Measurements from ENCODE around the gene CREB5. TPM values are rescaled to one million over a fixed set of nuclear protein-coding genes. Genes with fewer than 3 reads are reported as not detected.

The CREB5 gene
- total and polyA plus RNA-seq, 2 donors (not counting 3 experiments of a cell fraction or from before 2014, with no cell fraction given) = 19.6 to 28.4 TPM

DNA sequence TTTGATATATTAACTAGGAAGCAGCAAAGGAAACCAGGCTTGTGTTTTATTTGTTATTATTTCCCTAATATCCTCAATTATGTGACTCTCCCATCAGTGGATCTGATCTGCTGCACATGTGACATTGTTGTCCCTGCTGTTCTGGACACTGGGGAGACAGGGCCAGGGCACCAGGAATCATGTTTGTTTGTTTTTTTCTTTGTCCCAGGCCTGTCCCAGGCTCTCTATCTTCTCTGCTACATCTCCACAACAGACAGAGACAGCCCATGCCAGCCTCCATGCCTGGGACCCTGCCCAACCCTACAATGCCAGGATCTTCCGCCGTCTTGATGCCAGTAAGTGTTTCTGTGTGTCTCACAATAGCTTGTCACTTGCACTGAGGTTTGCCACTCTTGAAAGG, 306.2 kb downstream of the CREB5 start:
- H3K4me2 ChIP-seq (ENCODE audit: insufficient read depth, low read length) = no peak overlapping the region
- H3K36me3 ChIP-seq (ENCODE audit: control insufficient read depth in 2 of 2, extremely low read depth in 1 of 2, insufficient read depth in 2 of 2, low read length in 2 of 2) = peaks cover 0 to 3% of the 10 kb centered on the region in 2 experiments
- POLR2A ChIA-PET = no interaction called here
- H3K27me3 ChIP-seq (ENCODE audit: control insufficient read depth in 2 of 2, insufficient read depth in 2 of 2, low read length in 2 of 2) = no peaks in the 10 kb centered on the region
- no peaks in the 10 kb centered on the region for H3K9me3 ChIP-seq (replicated peaks; ENCODE audit: control insufficient read depth, insufficient read depth, low read length)
- no TSS peak for BruUV-seq (replicated peaks)
- no peak overlapping the region for H2AFZ ChIP-seq (ENCODE audit: low read depth, low read length)
- TF ChIP-seq CTCF (IDR thresholded peaks at IDR 0.05; ENCODE audit: extremely low read depth in 1 of 2, insufficient read depth in 1 of 2, low read depth in 1 of 2, low read length in 2 of 2) (no peak), MYC (IDR thresholded peaks at IDR 0.05; ENCODE audit: low read depth, low read length) (no peak), GATA2 (IDR thresholded peaks at IDR 0.05; ENCODE audit: insufficient read depth, insufficient read length, low read depth, low read length) (no peak)
- no peak overlapping the region for H3K9ac ChIP-seq (replicated peaks; ENCODE audit: extremely low read depth, insufficient read depth, low read length)
- CTCF ChIA-PET = no interaction called here
- no peaks in the 10 kb centered on the region for H3K9me1 ChIP-seq (replicated peaks; ENCODE audit: control insufficient read depth, extremely low read depth, insufficient read depth, low read length)
- H3K79me2 ChIP-seq (ENCODE audit: control insufficient read depth, insufficient read depth, low read length) = no peaks in the 10 kb centered on the region
- DNase-seq (ENCODE audit: low read depth, low spot score) (no peak), FAIRE-seq (peak; percentile 67)
- intact Hi-C loops (cut with micrococcal nuclease) = no loop called here
- no peak overlapping the region for H3K27ac ChIP-seq (ENCODE audit: insufficient read depth, low read depth, low read length)
- H4K20me1 ChIP-seq (replicated peaks; ENCODE audit: control insufficient read depth, extremely low read depth, insufficient read depth, low read length) = peaks cover 3% of the 10 kb centered on the region
- H3K4me1 ChIP-seq (ENCODE audit: control insufficient read depth, extremely low read depth, insufficient read depth, low read length) = peaks cover 6% of the 10 kb centered on the region
- no peak overlapping the region for H3K4me3 ChIP-seq (replicated peaks in 1 of 3; ENCODE audit: insufficient read depth in 1 of 3, low read depth in 1 of 3, low read length in 3 of 3)
- dilution Hi-C loops (cut with MboI; ENCODE audit: extremely low pct_ligation_motif_present, low sequenced_read_pairs) = no loop called here

GRCh38 chr7:28722684-28723083, 310.4 kb downstream of the CREB5 start:
- dilution Hi-C loops (cut with MboI; ENCODE audit: extremely low pct_ligation_motif_present, low sequenced_read_pairs) = no loop called here
- H3K4me1 ChIP-seq (ENCODE audit: control insufficient read depth, extremely low read depth, insufficient read depth, low read length) = peaks cover 6% of the 10 kb centered on the region
- H2AFZ ChIP-seq (ENCODE audit: low read depth, low read length) = no peak overlapping the region
- H3K9me1 ChIP-seq (replicated peaks; ENCODE audit: control insufficient read depth, extremely low read depth, insufficient read depth, low read length) = no peaks in the 10 kb centered on the region
- POLR2A ChIA-PET = no interaction called here
- no peak overlapping the region for H3K4me3 ChIP-seq (replicated peaks in 1 of 3; ENCODE audit: insufficient read depth in 1 of 3, low read depth in 1 of 3, low read length in 3 of 3)
- intact Hi-C loops (cut with micrococcal nuclease) = no loop called here
- DNase-seq (ENCODE audit: low read depth, low spot score) = no peak
- no peak overlapping the region for H3K27ac ChIP-seq (ENCODE audit: insufficient read depth, low read depth, low read length)
- TF ChIP-seq POLR2A (IDR thresholded peaks at IDR 0.05; ENCODE audit: low read depth, low read length) (no peak), POLR2AphosphoS5 (IDR thresholded peaks at IDR 0.05; ENCODE audit: insufficient read depth, low read depth, low read length) (no peak), GATA2 (IDR thresholded peaks at IDR 0.05; ENCODE audit: insufficient read depth, insufficient read length, low read depth, low read length) (no peak), MYC (IDR thresholded peaks at IDR 0.05; ENCODE audit: low read depth, low read length) (no peak), FOS (IDR thresholded peaks at IDR 0.05; ENCODE audit: borderline replicate concordance, insufficient read depth, low read length) (no peak), JUN (IDR thresholded peaks at IDR 0.05; ENCODE audit: borderline replicate concordance, insufficient read depth, insufficient read length, low read depth) (no peak), EZH2 (IDR thresholded peaks at IDR 0.05; ENCODE audit: borderline replicate concordance, low read depth, low read length, severe bottlenecking) (no peak), MAX (IDR thresholded peaks at IDR 0.05; ENCODE audit: insufficient read depth, insufficient read length) (no peak), CTCF (IDR thresholded peaks at IDR 0.05; ENCODE audit: extremely low read depth in 1 of 2, insufficient read depth in 1 of 2, low read depth in 1 of 2, low read length in 2 of 2) (no peak)
- no peak overlapping the region for H3K4me2 ChIP-seq (ENCODE audit: insufficient read depth, low read length)
- CTCF ChIA-PET = no interaction called here
- no peak for FAIRE-seq
- no peaks in the 10 kb centered on the region for H3K79me2 ChIP-seq (ENCODE audit: control insufficient read depth, insufficient read depth, low read length)
- H3K9ac ChIP-seq (replicated peaks; ENCODE audit: extremely low read depth, insufficient read depth, low read length) = no peak overlapping the region
- H3K27me3 ChIP-seq (ENCODE audit: control insufficient read depth in 2 of 2, insufficient read depth in 2 of 2, low read length in 2 of 2) = no peaks in the 10 kb centered on the region
- peaks cover 3% of the 10 kb centered on the region for H4K20me1 ChIP-seq (replicated peaks; ENCODE audit: control insufficient read depth, extremely low read depth, insufficient read depth, low read length)
- BruUV-seq (replicated peaks) = no TSS peak
- H3K9me3 ChIP-seq (replicated peaks; ENCODE audit: control insufficient read depth, insufficient read depth, low read length) = no peaks in the 10 kb centered on the region
- peaks cover 0 to 3% of the 10 kb centered on the region in 2 experiments for H3K36me3 ChIP-seq (ENCODE audit: control insufficient read depth in 2 of 2, extremely low read depth in 1 of 2, insufficient read depth in 2 of 2, low read length in 2 of 2)

All from endothelial cell of umbilical vein (primary cell).